Lower lobe of right lung (tissue), 1 donor: Measurements from ENCODE around the gene SLC15A1. TPM values are rescaled to one million over a fixed set of nuclear protein-coding genes. Genes with fewer than 3 reads are reported as not detected.

Experiments used
- total RNA-seq: library from RNA; stranded (reverse); fragmentation: NEBNext Ultra II Directional; extraction: Animal tissue kit (Norgen Biotek cat#: 25700); gene quantifications from one replicate; pipeline ENCODE4 v1.2.1, GENCODE V29; 2021
- donor health status: DM: no; HTN: yes; CAD: no; lungs with severe emphysema.

SLC15A1 gene
- total RNA-seq, 1 donor from 2014 or later, result not detected

Other genes starting within 250 kb of the SLC15A1 start
- gene STK24, start 175.6 kb downstream of the SLC15A1 start, total RNA-seq, result 94.5 TPM
- gene DOCK9, start 225.4 kb upstream of the SLC15A1 start, total RNA-seq, result 153 TPM